COR-L47 (cell line): ENCODE data around the gene KSR1.

Source experiments
- DNase-seq: peaks from one replicate; lab custom pipeline; 2025; lab: John Stamatoyannopoulos, UW

The KSR1 gene

DNA sequence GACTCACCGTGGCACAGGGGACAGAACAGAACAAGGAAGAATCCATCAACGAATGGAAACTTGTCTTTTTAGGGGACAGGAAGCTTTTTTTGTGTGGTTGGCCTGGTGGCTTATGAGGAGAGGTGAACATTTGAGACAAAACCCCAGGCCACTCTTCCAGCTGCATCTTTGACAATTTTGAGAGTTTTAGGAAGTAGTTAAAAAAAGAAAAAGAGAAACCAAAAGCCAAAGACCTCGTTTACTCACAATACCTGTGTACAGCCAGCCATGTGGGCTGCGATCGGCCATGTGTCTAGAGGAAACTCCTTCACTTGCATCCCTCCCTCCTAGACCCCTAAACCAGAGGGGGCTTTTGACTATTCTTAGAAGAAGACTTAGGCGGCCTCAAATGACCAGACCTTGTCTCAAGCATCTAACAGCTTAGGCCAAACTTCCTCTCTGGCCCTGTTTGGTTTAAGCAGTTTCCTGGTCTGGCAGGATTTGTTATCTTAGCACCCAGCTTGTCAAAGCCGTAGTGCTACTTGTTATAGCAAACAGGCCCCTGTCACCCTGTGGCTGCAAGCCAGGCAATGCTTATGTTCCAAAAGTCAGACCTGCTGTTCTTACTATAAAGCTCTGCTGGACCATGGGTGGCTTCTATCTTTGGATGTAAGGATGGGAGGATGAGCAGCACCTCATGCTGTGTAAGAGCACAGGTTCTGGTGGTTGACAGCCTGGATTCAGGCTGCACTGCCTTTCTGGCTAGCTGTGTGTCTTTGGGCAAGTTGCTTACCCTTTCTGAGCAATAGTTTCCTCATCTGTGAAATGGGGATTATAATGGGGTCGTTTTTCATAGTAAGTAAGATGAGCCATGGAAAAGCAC, 17.7 kb downstream of the KSR1 start:
- DNase-seq: no peak

GRCh38 chr17:27475070-27475673, 18.9 kb downstream of the KSR1 start:
- DNase-seq: no peak

DNA sequence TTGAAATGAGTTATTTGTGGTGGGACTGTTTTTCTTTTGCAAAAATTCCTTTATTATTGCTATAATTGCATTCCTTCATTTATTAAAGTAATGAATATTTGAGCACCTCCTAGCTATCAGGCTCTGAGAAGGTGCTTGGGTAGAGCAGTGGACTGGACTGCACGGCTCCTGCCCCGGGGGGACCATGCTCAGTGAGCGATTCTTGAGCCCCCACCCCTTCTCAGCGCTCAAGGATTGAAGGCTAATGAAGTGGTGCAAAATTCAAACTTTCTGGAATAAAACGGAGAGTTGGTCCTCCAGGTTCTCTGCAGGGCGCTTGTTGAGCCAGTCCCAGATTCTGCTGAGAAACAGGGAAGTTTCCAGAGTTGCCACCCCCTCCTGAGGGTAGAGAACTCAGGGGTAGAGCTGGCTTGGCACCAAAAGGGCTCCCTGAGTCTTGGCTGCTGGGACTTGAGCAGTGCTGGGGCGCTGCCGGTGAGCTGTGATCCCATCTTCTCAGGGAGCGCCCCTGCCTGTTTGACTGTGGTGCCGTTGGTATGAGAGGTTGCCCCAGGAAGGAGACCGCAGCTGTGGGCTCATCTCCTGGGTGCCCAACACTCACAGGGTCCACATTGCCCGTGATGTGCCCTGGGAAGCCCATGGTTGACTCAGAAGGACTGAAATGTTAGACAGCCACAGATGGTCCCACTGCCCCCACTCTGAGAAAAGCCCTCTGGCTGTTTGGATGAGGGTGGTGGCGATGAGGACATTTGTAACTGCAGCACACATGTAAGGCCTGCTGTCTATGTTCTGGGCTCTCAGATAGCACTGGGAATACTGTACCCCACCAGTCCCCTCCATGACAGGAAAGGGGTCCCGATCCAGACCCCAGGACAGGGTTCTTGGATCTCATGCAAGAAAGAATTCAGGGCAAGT, 20.0 kb downstream of the KSR1 start:
- no peak for DNase-seq

DNA sequence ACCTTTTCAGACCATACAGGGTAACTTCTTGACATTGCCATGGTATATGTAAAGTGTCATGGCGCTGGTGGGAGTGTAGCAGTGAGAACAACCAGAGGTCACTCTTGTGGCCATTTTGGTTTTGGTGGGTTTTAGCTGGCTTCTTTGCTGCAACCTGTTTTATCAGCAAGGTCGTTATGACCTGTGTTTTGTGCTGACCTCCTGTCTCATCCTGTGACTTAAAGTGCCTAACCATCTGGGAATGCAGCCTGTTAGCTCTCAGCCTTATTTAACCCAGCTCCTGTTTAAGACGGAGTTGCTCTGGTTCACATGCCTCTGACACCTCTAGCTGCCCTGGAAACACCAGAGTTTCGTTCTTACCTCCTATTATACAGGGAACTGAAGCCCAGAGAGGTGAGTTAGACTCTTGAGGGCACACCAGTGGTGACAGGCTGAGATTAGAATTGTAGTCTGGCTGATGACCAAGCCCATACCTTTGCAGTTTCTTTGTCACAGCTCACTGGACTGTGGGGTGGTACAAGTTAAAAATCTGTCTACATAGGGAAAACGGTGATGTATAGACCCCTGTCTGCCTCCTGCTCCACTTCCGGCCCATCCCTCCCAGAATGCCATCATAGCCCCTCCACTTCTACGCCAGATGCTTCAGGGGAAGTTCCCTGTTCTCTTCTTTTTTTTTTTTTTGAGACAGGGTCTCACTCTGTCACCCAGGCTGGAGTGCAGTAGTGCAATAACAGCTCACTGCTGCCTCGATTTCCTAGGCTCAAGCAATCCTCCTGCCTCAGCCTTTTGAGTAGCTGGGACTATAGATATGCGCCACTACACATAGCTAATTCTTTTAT, 21.0 kb downstream of the KSR1 start:
- DNase-seq: no peak

GRCh38 chr17:27477971-27478684, 21.9 kb downstream of the KSR1 start:
- no peak for DNase-seq

DNA sequence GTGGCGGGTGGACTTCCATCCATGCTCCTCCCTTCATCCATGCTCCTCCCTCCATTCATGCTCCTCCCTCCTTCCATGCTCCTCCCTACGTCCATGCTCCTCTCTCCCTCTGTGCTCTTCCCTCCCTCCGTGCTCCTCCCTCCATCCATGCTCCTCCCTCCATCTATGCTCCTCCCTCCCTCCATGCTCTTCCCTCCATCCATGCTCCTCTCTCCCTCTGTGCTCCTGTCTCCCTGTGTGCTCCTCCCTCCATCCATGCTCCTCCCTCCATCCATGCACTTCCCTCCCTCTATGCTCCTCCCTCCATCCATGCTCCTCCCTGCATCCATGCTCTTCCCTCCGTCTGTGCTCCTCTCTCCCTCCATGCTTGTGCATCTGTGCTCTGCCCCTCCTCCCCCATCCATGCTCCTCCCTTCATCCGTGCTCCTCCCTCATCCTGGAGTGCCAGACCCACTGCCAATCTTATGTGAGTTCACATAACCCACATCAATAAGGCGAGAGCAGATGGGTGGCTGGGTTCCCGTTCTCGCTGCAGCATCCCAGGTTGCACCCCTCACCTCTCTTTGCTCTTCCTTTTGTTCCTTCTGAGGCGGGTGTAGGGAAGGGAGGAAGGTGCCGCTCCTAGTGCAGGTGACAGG, 22.8 kb downstream of the KSR1 start:
- no peak for DNase-seq

DNA sequence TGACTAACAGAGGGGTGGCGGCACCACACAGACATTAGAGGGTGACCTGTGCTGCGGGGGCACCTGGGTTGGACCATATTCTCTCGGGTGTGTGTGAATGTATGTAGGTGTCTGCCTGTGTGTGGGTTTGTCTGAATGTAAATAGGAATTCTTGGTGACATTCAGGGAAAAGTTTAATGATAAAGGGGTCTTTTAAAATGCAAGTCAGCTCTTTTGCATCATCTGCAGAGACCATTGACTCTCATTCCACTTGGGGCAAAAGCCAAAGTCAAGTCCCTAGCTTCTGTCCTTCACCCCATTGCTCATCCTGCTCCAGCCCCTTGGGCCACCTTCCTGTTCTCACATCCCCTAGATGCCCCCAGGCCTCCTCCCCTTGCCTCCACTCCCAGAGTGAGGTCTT, 23.6 kb downstream of the KSR1 start:
- DNase-seq: no peak

GRCh38 chr17:27480699-27481098, 24.5 kb downstream of the KSR1 start:
- DNase-seq: no peak

DNA sequence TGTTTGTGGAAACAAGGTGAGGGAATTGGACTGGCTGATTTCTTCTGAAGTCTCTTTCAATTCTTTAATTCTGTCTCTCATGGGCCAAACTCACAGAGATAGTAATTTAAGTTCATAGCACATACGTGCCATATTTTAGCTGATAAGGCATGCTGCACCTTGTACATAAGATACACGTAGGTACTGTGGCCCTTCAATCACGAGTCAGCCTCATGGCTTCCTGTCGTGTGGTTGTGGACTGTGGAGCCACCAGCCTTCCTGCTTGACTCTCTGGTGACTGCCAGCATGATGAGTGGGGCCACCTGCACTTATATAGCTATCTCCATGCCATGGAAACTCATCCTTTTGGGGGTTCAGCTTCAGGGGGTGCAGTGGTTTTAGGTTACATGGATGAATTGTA, 25.1 kb downstream of the KSR1 start:
- DNase-seq: no peak

DNA sequence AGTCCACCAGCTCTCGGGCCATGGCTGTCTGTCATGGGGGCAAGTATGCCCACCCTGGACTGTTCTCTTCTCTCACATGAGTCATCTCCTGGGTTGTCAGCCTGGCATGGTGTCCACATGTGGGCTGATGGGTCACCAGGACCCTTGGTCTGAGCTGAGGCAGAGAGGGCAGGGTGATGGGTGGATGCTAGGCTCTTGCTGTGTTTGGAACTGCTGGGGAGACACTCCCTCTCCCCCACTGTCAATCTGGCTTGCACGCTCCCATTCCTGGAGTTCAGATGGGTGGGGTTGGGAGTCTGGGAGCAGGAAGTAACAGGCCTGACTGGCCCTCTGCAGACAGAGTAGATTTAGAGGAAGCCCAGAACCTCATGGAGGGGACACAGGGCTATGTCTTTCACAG, 28.9 kb downstream of the KSR1 start:
- no peak for DNase-seq

- DNase-seq: no peak
Measured at GRCh38 chr17:27485716-27486495, 29.7 kb downstream of the KSR1 start.

GRCh38 chr17:27486741-27487140, 30.5 kb downstream of the KSR1 start:
- DNase-seq: no peak

DNA sequence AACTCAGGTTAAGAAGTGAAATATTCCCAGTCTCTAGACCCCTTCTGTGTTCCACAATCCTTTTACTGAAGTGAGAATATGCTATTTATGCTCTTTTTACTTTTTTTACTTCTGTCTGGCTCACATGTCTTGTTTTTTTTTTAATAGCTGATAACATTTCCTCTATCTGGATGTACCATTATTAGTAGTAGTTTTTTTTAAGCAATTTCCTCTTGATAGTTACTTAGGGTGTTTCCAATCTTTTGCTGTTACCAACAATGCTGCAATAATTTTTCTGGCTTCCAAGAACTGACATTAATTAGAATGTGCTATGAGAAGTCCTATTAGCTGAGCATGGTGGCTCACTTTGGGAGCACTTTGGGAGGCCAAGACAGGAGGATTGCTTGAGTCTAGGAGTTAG, 32.0 kb downstream of the KSR1 start:
- no peak for DNase-seq

GRCh38 chr17:27489045-27489715, 32.9 kb downstream of the KSR1 start:
- no peak for DNase-seq

- no peak for DNase-seq
Measured at GRCh38 chr17:27490391-27490790, 34.1 kb downstream of the KSR1 start.

GRCh38 chr17:27491713-27492190, 35.5 kb downstream of the KSR1 start:
- DNase-seq: no peak

DNA sequence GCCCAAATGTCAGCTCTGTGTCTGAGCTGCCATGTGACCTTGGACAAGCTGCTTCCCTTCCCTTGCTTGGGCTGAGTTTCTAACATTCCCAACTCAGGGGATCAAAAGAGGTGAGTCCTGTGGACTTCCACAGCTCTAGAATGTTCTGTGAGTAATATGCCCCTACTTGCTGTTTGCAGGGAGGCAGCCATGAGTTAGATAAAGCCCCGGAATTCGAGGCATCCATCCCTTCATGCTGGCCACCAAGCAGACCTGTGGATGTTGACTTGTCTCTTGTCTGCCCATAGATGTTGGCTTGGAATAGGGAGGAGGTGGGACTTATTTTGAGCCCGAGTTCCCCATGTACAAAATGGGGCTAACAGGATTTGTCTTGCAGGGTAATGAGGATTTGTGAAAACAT, 36.2 kb downstream of the KSR1 start:
- no peak for DNase-seq

GRCh38 chr17:27493088-27493487, 36.8 kb downstream of the KSR1 start:
- DNase-seq: no peak
